Body of pancreas (tissue), 4 donors: ENCODE data around the gene MORC2. TPM values are rescaled to one million over a fixed set of nuclear protein-coding genes. Genes with fewer than 3 reads are reported as not detected.

Experiments used
- ATAC-seq: fragments of 150-250 bp; one replicate; pipeline ENCODE4 v1.9.1; 2016
- DNase-seq, 4 donors: peaks; one replicate each; pipeline ENCODE4 v3.0.0-alpha.2; 2019
- H3K27ac ChIP-seq, 4 donors: fragments of 200-600 bp; sonication (generic); 1 replicate in 3 of 4; 2 replicates in 1 of 4; pipeline versions ENCODE4 v1.5.1 to v1.6.1; 2016 to 2019; ENCODE audit warnings: mild to moderate bottlenecking in 1 of 4, mixed read lengths in 1 of 4, moderate library complexity in 1 of 4
- H3K27me3 ChIP-seq, 2 donors: fragments of 200-600 bp; sonication (generic); one replicate each; pipeline ENCODE4 v1.6.0; 2016; ENCODE audit warnings: mild to moderate bottlenecking in 1 of 2
- H3K36me3 ChIP-seq, 2 donors: fragments of 200-600 bp; sonication (generic); replicated peaks in 1 of 2; 2 replicates each; pipeline ENCODE4 v1.5.1; 2016; ENCODE audit warnings: low read depth in 2 of 2; ENCODE audit not compliant: insufficient read depth in 1 of 2
- H3K4me1 ChIP-seq: fragments of 200-600 bp; sonication (generic); one replicate; pipeline ENCODE4 v1.6.0; 2016
- H3K4me3 ChIP-seq, 2 donors: fragments of 200-600 bp; sonication (generic); 1 replicate in 1 of 2; 2 replicates in 1 of 2; pipeline ENCODE4 v1.5.1; 2016 to 2019
- H3K9me3 ChIP-seq, 3 donors: fragments of 200-600 bp; sonication (generic); 1 replicate in 2 of 3; 2 replicates in 1 of 3; pipeline ENCODE4 v1.5.1; 2016
- POLR2A ChIP-seq, 3 donors: fragments of 450-650 bp; IDR thresholded peaks; one replicate each; pipeline ENCODE4 v1.6.1; 2016; ENCODE audit warnings: antibody characterized with exemption in 3 of 3, mild to moderate bottlenecking in 2 of 3
- WGBS, 2 donors: methylation state at CpG; one replicate each; pipeline ENCODE4 v1.1.5; 2017; 5-methylcytosine and 5-hydroxymethylcytosine counted together
- intact Hi-C: fragments of 100-400 bp; cut with DNase I; formaldehyde crosslinking; loops from one replicate; pipeline ENCODE4 v1.15.1; 2023
- total RNA-seq, 2 donors: library from RNA; depleted of rRNA; stranded (reverse); fragments of >200 nt; gene quantifications; one replicate each; pipeline ENCODE4 v1.1.0, GENCODE V29; 2016
- TF ChIP-seq, protein P1 (sequence below), 7 experiments: fragments of 450-650 bp in 4 of 7; fragments of 200-600 bp in 3 of 7; sonication (generic) in 3 of 7; IDR thresholded peaks; one replicate each; pipeline ENCODE4 v1.5.1; 2016 to 2019; ENCODE audit warnings: antibody characterized with exemption in 7 of 7

MORC2 gene
- total RNA-seq, 2 donors from 2014 or later = 9.1 to 13.5 TPM

DNA sequence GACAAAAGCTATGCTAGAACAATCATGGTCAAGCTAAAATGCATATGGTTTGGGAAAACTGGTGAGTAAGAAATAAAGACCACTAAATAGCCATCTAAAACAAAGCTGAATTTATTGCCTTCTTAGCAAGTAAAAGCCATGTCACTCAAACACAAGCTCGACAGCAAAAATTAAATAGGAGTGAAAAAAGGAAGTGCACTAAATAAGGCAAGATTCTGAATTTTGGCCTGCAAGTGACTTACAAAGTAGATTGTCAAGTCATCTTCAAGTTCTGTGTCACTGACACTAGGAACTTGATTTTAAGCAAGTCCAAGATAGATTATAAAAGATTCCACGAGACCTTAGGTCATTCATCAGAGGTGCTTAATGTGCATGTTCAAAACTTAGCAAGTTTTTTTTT, 27.9 kb upstream of the MORC2 start:
- 77 to 86% methylated on average over 2 of the region's 2 CpGs for WGBS, 2 donors
- H3K36me3 ChIP-seq = no peaks in the 10 kb centered on the region
- no peak overlapping the region for H3K27ac ChIP-seq
- H3K4me3 ChIP-seq = no peak overlapping the region
- H3K4me1 ChIP-seq = peaks cover 12% of the 10 kb centered on the region
- TF ChIP-seq, protein P1, sequence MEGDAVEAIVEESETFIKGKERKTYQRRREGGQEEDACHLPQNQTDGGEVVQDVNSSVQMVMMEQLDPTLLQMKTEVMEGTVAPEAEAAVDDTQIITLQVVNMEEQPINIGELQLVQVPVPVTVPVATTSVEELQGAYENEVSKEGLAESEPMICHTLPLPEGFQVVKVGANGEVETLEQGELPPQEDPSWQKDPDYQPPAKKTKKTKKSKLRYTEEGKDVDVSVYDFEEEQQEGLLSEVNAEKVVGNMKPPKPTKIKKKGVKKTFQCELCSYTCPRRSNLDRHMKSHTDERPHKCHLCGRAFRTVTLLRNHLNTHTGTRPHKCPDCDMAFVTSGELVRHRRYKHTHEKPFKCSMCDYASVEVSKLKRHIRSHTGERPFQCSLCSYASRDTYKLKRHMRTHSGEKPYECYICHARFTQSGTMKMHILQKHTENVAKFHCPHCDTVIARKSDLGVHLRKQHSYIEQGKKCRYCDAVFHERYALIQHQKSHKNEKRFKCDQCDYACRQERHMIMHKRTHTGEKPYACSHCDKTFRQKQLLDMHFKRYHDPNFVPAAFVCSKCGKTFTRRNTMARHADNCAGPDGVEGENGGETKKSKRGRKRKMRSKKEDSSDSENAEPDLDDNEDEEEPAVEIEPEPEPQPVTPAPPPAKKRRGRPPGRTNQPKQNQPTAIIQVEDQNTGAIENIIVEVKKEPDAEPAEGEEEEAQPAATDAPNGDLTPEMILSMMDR (IDR thresholded peaks at IDR 0.05) = no peak
- TF ChIP-seq POLR2A (IDR thresholded peaks at IDR 0.05) = no peak
- no peaks in the 10 kb centered on the region for H3K9me3 ChIP-seq
- no peaks in the 10 kb centered on the region for H3K27me3 ChIP-seq
- DNase-seq (no peak), ATAC-seq (no peak)
- intact Hi-C loops = no loop called here

DNA sequence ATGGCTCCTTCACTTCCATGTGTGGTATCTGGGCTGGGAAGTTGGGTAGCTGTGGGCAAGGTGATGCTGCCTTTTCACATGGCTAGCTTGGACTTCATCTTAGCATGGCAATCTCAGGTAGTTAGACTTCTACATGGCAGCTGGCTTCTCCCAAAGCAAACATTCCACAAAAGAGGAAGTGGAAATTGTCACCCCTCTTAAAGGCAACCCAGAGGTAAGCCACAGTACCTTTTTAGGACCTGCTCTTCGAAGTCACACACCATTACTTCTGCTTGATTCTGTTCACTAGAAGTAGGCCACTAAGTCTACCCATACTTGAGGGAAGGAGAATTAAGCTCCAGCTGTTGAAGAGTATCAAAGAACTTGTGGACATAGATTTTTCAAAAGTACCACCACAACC, 26.4 kb upstream of the MORC2 start:
- Histone ChIP-seq H3K36me3 (no peaks in the 10 kb centered on the region), H3K4me3 (no peak overlapping the region), H3K27ac (no peak overlapping the region), H3K27me3 (no peaks in the 10 kb centered on the region), H3K9me3 (no peaks in the 10 kb centered on the region), H3K4me1 (peaks cover 12% of the 10 kb centered on the region)
- ATAC-seq (no peak), DNase-seq (no peak)
- TF ChIP-seq, protein P1 (IDR thresholded peaks at IDR 0.05) = no peak
- TF ChIP-seq POLR2A (IDR thresholded peaks at IDR 0.05) = no peak
- intact Hi-C loops = no loop called here
- WGBS, 2 donors = 72 to 88% methylated on average over 1 of the region's 1 CpG

DNA sequence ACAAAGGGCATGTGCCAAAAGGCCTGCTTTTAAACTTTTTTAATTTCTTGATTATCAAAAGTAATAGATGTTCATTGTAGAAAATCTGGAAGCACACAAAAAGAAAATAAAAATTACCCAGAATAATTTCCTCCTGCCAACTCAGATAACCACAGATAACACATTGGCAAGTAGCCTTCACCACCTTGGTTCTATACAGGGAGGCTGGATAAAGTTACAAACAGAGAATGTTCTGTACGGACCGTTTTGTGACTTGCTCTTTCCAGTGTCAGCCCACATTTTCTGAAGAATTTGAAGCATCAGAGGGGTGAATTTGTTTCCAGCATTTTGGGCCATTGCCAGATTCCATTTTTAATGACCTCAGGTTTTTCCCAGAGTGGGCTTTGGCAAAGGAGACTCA, 24.0 kb upstream of the MORC2 start:
- no peak for ATAC-seq
- 10 to 18% methylated on average over 2 of the region's 2 CpGs for WGBS, 2 donors

DNA sequence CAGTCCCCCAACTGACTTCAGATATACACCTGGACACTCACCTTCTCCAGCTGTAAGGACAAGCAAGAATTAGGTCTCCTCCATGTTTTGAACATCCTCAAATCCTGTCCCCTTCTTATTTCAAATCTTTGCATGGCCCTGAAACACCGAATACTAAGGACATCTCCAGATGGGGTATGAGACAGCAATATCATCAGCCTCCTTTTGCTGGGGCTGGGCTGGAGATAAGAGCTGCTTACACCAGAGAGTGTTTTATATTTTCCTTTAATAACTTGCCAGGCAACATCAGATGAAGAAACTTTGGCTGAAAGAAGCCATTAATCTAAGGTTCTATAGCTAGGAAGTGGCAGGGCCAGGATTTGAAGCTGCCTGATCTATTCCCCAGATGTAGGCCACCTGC, 22.1 kb upstream of the MORC2 start:
- 77 to 93% methylated on average over 1 of the region's 1 CpG for WGBS, 2 donors
- intact Hi-C loops = no loop called here
- H3K9me3 ChIP-seq = no peaks in the 10 kb centered on the region
- no peak overlapping the region for H3K27ac ChIP-seq
- peaks cover 12% of the 10 kb centered on the region for H3K4me1 ChIP-seq
- TF ChIP-seq, protein P1 (IDR thresholded peaks at IDR 0.05) = no peak
- TF ChIP-seq POLR2A (IDR thresholded peaks at IDR 0.05) = no peak
- H3K27me3 ChIP-seq = no peaks in the 10 kb centered on the region
- no peak for DNase-seq
- no peak for ATAC-seq
- no peaks in the 10 kb centered on the region for H3K36me3 ChIP-seq
- H3K4me3 ChIP-seq = no peak overlapping the region

More for the DNA sequence above, 24.0 kb upstream of the MORC2 start:
- H3K36me3 ChIP-seq = no peaks in the 10 kb centered on the region
- H3K4me3 ChIP-seq = no peak overlapping the region
- H3K4me1 ChIP-seq = peaks cover 12% of the 10 kb centered on the region
- no peak overlapping the region for H3K27ac ChIP-seq
- H3K9me3 ChIP-seq = no peaks in the 10 kb centered on the region
- TF ChIP-seq POLR2A (IDR thresholded peaks at IDR 0.05) = no peak
- TF ChIP-seq, protein P1 (IDR thresholded peaks at IDR 0.05) = no peak
- intact Hi-C loops = no loop called here
- no peaks in the 10 kb centered on the region for H3K27me3 ChIP-seq
- no peak for DNase-seq

DNA sequence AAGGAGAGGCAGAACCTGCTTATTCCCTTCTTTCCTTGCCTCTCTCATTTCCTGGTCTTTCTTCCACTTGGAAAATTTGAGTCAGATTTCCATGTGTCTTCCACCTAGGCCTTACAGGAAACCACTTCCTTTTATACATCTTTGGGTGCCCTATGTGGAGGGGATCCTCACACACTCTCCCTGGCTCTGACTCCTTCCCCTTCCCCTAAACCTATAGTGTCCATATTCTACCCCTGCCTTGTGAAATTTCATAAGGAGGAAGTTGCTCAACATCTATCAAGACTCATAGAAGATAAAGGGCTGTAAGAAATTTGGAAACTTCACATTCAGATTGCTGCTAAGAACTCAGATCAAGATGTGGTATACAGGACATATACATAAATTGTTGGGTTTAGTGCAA, 20.9 kb upstream of the MORC2 start:
- DNase-seq (no peak), ATAC-seq (no peak)
- Histone ChIP-seq H3K4me3 (no peak overlapping the region), H3K27ac (no peak overlapping the region), H3K9me3 (no peaks in the 10 kb centered on the region), H3K4me1 (peaks cover 12% of the 10 kb centered on the region), H3K27me3 (no peaks in the 10 kb centered on the region), H3K36me3 (no peaks in the 10 kb centered on the region)
- intact Hi-C loops = no loop called here
- TF ChIP-seq, protein P1 (IDR thresholded peaks at IDR 0.05) = no peak
- TF ChIP-seq POLR2A (IDR thresholded peaks at IDR 0.05) = no peak
